ENCODE data around the gene NAV2.

DNA sequence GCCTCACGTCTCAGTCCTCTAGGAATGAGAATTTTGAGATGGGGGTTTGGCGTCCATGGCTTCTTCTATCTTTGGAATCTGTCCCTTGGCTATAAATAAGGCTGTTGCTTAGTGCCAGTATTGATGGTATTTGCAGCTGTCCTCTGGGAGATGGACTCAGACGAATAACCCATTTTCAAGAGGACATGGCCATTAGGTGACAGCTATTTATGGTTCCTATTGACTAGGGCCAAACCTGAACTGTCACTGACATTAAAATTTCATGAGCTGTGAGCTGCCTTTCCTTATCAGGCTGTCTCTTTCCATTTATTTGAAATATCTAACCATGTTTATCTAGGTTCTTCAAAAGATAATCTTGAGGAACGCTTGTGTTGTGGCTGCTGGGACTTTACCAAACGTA lies 92.7 kb downstream of the NAV2 start:
- TF ChIP-seq, protein P1, sequence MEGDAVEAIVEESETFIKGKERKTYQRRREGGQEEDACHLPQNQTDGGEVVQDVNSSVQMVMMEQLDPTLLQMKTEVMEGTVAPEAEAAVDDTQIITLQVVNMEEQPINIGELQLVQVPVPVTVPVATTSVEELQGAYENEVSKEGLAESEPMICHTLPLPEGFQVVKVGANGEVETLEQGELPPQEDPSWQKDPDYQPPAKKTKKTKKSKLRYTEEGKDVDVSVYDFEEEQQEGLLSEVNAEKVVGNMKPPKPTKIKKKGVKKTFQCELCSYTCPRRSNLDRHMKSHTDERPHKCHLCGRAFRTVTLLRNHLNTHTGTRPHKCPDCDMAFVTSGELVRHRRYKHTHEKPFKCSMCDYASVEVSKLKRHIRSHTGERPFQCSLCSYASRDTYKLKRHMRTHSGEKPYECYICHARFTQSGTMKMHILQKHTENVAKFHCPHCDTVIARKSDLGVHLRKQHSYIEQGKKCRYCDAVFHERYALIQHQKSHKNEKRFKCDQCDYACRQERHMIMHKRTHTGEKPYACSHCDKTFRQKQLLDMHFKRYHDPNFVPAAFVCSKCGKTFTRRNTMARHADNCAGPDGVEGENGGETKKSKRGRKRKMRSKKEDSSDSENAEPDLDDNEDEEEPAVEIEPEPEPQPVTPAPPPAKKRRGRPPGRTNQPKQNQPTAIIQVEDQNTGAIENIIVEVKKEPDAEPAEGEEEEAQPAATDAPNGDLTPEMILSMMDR (IDR thresholded peaks at IDR 0.05): no peak
- no peak for TF ChIP-seq EZH2 (IDR thresholded peaks at IDR 0.05)
- no peak for TF ChIP-seq EZH2phosphoT487 (IDR thresholded peaks at IDR 0.05)

Data from neural progenitor cell (in vitro differentiated cells).